AML-193 (cell line): ENCODE data around the gene SPIN2B.
"Not testable (repeated sequence)": the region's sequence is repeated elsewhere in the genome, so short reads cannot be mapped to it uniquely, and the experiment has no call there.

Experiments
- DNase-seq, 2 experiments: peaks; one replicate each; lab custom pipeline; 2025; lab: John Stamatoyannopoulos, UW

SPIN2B gene

DNA sequence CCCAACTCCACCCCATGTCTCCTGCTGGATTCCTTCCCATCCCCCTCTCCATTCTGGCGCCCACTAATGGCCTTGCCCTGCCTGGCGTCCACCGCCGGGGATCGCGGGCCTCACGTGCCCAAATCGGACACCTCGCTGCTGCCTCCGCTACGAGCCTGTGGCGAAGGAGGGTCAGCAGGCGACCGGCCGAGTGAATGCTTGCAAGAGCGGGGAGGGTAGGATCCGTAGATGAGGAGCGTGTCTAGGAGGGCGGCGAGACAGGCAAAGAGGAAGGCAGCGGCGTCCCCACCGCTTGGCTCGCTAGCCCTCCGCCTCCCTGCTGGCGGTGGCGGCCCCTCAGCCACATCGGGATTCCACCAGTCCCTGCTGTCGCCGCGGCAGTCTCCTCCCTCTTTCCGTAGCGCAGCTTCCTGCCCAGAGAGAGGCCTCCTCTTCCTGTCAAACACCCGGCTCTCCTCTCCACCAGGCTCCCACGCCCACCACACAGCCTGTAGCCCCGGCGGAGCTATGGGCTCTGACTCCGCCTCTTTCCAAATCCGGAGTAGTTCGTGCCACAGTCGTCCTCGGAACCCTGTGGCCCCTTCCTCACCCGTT, at the start of gene SPIN2B:
Gene SPIN2B (minus strand): TSS at position 387 of the 594 bp plus-strand sequence.
- DNase-seq, result peak; percentile 57 to 61

DNA sequence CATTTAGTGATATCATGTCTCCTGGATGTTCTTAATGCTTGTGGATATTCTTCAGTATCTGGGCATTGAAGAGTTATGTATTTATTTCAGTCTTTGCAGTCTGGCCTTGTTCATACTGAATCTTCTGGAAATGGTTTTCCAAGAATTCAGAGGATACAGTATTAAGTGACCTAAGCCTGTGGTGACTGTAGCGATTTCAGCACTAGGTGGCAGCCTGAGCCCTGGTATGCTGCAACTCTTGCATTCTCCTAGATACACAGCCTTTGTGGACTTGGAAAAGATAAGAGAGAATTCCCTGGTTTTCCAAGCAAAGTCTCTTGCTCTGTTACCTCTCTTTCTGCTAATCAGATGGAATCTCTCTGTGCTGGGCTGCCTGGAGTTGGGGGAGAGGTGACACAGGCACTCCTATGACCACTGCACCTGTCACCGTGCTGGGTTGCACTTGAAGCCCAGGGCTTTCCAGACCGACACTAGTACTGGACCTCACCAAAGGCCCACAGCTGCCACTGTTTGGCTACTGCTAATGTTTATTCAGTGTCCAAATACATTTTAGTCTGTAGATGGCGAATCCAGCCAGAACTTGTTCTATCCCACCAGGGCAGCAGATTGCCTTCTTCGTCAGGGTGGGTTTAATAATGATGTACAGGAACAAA, 35.2 kb upstream of the SPIN2B start:
- DNase-seq, result no peak

DNA sequence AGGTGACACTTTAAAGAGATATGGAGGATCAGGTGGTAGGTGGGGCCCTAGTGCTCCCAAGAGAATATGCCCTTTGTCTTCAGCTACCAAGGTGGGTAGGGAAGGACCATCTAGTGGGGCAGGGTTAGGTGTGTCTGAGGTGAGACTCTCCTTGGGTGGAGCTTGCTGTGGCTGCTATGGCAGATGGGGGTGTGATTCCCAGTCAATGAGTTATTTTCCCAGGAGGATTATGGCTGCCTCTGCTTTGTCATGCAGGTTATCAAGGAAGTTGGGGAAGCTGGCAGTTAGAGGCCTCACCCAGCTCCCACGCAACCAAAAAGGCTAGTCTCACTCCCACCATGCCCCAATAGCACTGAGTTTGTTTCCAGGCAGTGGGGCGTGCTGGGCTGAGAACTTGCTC, 33.8 kb upstream of the SPIN2B start:
- no peak for DNase-seq

DNA sequence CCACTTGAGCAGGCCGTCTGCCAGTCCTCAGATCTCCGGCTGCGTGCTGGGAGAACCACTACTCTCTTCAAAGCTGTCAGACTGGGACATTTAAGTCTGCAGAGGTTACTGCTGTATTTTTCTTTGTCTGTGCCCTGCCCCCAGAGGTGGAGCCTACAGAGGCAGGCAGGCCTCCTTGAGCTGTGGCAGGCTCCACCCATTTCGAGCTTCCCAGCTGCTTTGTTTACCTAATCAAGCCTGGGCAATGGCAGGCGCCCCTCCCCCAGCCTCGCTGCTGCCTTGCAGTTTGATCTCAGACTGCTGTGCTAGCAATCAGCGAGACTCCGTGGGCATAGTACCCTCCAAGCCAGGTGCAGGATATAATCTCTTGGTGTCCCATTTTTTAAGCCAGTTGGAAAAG, 30.9 kb upstream of the SPIN2B start:
- not testable (repeated sequence) for DNase-seq

DNA sequence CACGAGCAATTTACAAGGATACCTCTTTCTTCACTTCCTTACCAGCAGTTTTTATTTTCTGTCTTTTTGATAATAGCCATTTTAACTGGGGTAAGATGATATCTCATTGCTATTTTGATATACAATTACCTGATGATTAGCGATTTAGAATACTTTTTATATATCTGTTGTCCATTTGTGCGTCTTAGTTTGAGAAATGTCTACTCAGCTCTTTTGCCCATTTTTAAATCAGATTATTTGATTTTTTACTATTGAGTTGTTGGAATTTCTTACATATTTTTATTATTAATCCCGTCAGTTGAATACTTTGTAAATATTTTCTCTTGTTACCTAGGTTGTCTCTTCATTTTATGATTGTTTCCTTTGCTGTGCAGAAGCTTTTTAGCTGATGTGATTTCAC, 17.3 kb upstream of the SPIN2B start:
- no peak for DNase-seq

DNA sequence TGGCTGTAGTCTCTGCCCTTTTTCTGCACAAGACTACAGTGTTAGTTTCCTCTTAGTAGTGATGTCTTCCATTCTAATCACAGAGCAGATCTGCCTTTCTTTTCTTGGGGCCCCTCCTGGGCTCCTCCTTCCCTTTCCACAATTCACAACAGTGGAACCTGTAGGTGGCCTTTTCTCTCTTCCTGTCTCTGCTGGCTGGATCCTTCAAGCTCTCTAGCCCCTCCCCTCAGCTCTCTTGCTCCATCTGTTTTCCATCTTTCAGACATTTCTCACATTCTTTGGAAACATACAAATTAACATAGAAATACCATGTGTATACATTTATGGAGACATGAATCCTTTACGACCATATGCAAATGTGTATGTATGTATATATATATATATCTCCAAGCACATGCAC, 16.2 kb upstream of the SPIN2B start:
- DNase-seq, result no peak

DNA sequence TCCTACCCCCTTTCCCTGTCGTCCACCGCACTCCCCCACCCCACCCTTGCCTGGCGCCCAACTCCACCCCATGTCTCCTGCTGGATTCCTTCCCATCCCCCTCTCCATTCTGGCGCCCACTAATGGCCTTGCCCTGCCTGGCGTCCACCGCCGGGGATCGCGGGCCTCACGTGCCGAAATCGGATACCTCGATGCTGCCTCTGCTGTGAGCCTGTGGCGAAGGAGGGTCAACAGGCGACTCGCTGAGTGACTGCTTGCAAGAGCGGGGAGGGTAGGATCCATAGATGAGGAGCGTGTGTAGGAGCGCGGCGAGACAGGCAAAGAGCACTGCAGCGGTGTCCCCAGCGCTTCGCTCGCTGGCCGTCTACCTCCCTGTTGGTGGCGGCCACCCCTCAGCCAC, 15.7 kb upstream of the SPIN2B start, which contains the start of gene SPIN2A:
Gene SPIN2A (minus strand): TSS at position 325 of the 400 bp plus-strand sequence. CDS start 800 bp downstream, outside the sequence.
- not testable (repeated sequence) for DNase-seq

DNA sequence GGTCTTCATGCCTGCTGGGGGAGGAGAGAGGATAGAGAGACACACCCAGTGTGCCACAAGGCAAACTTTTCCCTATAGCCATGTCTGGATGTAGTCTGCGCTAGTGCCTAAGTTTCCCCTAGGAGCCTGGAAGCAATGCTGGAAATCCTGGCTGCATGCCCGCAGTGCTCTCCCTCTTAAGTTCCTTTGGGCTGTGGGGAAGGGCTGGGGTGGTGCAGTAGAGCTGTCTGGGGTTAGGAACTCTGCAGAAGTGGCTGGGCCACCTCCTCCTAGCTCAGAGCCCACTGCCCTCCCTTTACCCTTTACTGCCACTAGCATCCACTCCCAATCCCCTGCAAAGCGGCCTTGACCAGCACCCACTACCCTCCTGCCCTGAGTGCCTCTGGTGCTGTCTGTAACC, 15.2 kb upstream of the SPIN2B start:
- not testable (repeated sequence) for DNase-seq

DNA sequence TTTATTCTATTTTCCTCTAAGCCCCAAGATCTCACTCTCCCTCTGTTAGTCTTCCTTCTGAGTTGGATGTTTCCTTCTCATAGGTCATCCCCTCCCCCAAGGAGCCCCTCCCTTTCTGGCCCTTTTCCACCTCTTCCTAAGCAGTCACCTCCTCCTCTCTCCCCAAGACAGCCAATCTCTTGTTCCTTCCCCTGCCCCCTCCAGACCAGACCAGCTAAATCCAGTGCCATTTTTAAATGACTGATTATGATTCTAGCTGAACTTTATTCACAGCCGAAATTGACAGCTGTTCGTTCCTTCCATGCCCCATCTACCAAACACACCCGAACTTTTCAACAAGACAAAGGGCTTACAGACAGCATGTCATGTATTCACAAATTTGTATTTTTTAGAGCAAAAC, 13.9 kb upstream of the SPIN2B start:
- DNase-seq, result no peak

DNA sequence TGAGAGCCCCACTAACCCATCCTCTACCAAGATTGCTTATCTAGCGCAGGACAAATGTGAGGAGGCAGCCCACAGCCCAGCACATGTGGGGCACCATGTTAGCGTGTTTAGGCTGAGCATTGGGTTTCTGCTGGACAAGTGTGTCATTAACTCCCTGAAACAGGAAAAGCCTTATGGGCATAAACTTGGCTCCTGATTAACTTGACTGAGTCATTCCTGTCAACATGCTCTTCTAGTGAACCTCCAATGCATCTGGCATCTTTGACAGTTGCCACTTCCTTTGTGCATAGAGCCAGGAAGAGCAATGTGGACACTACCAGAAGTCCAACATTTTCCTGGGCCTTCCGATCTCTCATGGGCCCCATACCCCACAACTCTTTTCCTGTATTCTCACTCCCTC, 13.4 kb upstream of the SPIN2B start:
- no peak for DNase-seq

DNA sequence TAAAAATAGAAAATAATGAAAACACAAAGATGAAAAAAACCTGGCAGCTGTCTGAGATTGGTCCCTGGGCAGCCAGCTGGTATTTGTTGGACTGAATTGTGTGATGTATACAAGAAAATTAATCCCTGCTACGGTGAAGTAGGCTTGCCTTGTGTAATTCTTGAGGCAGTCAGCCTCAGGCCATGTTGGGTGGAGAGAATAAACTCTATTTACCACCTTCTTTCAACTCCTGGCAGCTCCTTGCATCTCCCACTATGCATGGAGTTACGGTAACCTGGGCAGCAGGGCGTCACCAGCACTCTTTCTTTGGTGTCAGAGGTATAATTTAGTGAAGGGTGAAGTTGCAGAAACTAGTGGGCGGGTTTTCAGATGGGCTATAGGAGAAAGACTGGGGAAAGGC, 12.4 kb upstream of the SPIN2B start:
- no peak for DNase-seq

DNA sequence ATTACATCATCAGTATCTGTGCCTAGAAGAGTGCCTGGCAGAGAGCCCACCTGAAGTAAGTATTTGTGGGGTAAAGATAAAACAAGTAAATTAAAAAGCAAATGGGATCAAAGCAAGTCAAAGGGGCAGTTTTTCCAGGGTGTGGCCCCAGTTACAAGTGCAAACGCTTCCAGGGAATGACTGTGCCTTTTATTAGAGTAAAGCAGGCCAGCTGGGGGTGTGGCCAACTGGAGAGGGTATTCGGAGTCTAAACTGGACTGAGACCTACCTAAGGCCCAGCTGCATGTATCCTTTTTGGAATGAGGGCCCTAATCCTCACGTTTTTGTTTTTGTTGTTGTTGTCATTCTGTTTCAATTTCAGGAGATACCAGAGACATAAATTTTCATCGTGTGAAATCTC, 11.9 kb upstream of the SPIN2B start:
- not testable (repeated sequence) for DNase-seq

DNA sequence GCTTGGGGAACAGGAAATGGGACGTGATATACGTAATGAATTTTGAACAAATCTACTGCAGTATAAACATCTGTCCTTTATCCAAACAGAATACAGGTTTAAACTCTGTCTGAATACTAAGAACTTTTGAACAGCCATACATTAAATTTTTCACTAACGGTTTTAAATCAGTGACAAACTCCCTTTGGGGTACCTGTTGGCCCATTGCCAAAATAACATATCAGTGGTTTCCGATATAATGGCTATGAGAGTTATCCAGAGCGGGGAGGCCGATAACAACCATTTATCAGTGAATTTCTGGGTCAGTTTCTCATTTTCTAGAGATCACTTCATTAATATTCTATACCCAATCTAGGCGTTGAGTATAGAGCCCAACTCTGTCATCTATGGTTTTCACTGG, 10.7 kb upstream of the SPIN2B start:
- no peak for DNase-seq

DNA sequence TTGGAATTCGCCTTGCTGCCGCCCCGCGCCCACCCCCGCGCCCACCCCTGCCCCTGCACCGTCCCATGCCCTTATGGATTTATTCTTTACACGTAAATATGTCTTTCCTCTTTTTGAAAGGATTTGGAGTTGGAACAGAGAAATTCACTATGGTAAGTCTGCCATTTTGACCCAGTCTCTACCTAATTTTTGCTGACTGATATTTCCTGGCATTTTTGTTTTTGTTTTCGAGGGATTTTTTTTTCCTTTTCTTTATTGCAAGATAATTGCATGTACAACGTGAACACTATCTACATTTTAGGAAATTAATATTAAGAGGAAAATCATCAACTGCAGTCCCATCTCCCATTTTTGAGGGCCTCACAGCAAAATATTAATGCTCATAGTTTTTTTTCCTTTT, 468 bp upstream of the SPIN2B start:
- no peak for DNase-seq

DNA sequence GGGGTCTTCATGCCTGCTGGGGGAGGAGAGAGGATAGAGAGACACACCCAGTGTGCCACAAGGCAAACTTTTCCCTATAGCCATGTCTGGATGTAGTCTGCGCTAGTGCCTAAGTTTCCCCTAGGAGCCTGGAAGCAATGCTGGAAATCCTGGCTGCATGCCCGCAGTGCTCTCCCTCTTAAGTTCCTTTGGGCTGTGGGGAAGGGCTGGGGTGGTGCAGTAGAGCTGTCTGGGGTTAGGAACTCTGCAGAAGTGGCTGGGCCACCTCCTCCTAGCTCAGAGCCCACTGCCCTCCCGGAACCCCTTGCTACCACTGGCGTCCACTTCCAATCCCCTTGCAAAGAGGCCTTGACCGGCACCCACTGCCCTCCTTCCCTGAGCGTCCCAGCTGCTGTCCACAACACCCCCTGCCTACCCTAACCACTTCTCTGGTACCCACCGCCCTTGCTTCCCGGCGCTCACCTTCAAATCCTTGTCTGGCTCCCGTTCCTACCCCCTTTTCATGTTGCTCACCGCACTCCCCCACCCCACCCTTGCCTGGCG, 658 bp downstream of the SPIN2B start:
- DNase-seq, result not testable (repeated sequence)

DNA sequence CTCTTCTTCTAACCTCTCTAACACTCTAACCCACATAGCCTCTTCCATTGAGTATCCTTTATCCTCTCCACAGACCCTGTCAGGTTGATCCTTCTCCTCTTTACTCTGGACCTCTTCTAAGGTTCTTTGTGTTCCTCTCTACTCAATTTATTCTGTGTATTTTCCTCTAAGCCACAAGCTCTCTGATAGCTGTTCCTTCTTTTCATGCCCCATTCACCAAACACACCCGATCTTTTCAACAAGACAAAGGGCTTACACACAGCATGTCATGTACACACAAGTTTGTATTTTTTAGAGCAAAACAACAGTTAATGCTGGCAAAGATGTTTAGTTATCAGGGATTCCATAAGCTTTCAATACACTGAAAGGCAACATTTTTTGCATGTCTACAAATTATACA, 1.9 kb downstream of the SPIN2B start:
- no peak for DNase-seq

DNA sequence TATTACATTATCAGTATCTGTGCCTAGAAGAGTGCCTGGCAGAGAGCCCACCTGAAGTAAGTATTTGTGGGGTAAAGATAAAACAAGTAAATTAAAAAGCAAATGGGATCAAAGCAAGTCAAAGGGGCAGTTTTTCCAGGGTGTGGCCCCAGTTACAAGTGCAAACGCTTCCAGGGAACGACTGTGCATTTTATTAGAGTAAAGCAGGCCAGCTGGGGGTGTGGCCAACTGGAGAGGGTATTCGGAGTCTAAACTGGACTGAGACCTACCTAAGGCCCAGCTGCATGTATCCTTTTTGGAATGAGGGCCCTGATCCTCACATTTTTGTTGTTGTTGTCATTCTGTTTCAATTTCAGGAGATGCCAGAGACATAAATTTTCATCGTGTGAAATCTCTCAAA, 3.8 kb downstream of the SPIN2B start:
- DNase-seq, result not testable (repeated sequence)

DNA sequence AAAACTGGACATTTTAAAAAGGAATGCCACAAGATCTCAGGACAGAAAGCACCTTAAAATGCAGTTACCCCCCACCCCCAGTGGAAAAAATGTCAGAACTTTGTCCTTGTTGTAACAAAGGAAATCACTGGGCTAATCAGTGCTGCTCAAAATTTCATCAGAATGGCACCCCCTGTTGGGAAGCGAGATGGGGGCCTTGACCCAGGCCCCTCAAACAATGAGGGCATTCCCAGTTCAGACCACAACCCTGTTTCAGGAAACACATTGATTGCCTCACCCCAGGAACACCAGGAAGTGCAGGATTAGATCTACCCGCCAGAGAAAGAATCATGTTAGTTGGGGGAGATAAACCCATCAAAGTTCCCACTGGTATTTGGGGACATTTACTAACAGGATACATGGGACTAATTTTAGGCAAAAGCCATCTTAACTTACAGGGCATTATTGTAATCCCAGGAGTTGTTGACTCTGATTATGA, 16.4 kb downstream of the SPIN2B start:
- DNase-seq, result no peak

DNA sequence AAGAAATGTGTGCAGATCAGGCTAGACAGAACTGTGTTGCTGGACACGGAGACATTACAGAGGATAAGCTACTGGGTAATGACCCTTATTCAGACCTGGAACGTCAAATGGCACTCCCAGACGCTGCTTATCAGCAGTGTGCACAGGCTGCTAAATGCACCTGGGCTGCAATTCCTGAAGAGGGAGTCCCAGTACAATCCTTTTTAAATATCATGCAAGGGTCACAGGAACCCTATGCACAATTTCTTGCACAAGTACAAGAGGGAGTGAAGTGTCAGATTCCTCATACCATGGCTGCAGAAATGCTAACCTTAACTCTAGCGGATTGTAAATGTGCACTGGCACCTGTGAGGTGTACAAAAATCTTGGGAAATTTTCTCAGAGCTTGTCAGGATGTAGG, 16.9 kb downstream of the SPIN2B start:
- DNase-seq, result no peak

DNA sequence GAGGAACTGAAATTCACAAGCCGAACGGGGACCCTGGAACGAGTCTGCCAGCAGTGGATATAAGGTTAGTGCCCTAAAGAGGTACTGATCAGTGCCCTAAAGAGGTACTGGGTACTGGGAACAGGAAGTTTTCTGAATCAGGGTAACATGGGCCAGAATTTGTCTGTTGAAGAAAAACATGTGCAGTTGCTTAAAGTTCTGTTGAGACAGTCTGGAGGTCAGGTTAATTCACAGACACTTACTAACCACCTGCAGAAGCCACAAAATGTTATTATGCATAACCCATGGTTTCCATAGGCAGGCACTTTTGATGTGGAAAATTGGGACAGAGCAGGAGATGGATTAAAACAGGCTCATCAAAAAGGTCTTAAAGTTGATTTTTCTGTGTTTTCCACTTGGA, 17.9 kb downstream of the SPIN2B start:
- no peak for DNase-seq

DNA sequence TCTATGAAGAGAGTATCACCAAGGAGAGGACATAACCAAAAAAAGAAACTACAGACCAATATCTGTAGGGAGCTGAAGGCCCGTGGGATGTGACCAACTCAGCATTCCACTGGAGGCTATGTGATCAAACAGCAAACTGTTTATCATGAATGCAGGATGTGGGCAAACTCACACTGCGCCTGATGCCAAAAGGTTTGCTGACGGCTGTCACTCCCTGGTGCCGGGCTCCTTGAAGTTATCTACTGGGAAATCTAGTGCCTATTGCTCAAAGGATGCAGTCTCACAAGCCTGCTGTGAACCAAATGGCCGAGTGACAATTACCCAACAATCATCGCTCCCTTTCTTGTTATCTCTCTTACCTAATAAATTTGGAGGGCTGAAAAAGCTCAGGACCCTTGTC, 18.4 kb downstream of the SPIN2B start:
- not testable (repeated sequence) for DNase-seq

DNA sequence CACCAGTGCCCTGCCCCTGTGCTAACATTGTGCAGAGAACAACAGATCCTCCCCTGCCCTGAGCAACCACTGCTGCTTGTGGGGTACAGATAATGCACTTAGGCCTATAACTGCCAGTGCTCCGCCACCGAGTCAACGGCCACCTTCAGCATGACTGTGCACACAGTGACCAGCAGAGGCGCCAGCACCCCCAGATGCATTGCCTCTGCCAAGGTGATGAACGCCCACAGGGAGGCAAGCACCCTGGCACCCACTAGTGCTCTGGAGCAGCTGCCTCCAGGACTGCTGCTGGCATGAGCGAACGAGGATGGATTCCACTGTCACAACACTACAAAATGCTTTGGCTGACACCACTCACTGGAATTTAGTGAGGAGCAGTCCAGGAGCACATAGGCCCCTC, 38.2 kb downstream of the SPIN2B start:
- no peak for DNase-seq

DNA sequence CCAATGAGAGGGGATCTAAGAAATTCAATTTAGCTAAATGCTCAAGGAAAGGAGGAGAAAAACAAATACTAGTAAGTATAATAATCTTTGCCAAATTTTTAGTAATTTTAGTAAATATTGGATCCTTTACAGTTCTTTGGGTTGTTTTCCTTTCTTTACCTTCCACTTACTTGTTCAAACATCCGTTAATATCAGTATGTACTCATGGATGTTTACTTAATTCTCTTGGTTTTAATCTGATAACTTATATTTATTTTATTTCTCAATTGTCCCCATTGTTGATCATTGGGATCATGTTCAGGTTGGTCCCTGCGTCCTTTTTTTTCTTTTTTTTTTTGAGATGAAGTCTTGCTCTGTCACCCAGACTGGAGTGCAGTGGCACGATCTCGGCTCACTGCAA, 46.9 kb downstream of the SPIN2B start:
- DNase-seq, result no peak
